ENCODE data around the gene HEPACAM. TPM values are rescaled to one million over a fixed set of nuclear protein-coding genes. Genes with fewer than 3 reads are reported as not detected.

HEPACAM gene
- total RNA-seq, 6 donors from 2014 or later: 0.14 TPM; not detected in 5

DNA sequence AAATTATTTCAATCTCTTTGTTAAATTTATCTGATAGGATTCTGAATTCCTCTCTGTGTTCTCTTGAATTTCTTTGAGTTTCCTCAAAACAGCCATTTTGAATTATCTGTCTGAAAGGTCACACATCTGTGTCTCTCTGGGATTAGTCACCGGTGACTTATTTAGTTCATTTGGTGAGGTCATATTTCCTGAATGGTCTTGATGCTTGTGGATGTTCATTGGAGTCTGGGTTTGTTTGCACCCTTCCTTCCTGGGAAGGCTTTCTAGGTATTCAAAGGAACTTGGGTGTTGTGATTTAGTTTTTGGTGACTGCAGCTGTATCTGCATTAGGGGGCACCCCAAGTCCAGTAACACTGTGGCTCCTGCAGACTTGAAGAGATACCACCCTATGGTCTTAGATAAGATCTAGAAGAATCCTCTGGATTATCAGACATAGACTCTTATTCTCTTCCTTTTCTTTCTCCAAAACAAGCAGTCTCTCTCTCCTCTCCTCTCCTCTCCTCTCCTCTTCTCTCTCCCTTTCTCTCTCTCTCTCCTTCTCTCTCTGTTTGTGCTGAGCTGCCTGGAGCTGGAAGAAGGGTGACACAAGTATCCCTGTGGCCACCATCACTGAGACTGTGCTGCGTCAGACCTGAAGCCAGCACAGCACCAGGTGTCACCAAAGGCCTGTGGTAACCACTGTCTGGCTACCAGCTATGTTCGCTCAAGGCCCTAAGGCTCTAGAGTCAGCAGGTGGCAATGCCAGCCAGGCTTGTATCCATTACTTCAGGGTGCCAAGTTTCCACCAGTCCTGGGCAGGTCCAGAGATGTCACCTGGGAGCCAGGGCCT, 20.1 kb downstream of the HEPACAM start:
- Histone ChIP-seq H3K36me3 (no peaks in the 10 kb centered on the region), H3K27ac (peak overlapping the region in 2 of 4 donors; percentile 27 to 52), H3K4me1 (peaks cover 0 to 13% (median 3%) of the 10 kb centered on the region in 4 donors), H3K9me3 (peaks cover 0 to 13% (median 0%) of the 10 kb centered on the region in 4 donors), H3K27me3 (no peaks in the 10 kb centered on the region), H3K4me3 (no peak overlapping the region)
- WGBS, 2 donors: 79 to 81% methylated on average over 3 of the region's 3 CpGs
- DNase-seq (no peak), ATAC-seq (ENCODE audit: low FRiP score in 2 of 2) (no peak)
- no peak for TF ChIP-seq POLR2A (IDR thresholded peaks at IDR 0.05)
- TF ChIP-seq POLR2AphosphoS5 (IDR thresholded peaks at IDR 0.05): peak in 1 of 2 donors; percentile 28
- peak in 1 of 4 donors; percentile 39 for TF ChIP-seq EP300 (IDR thresholded peaks at IDR 0.05)

- Histone ChIP-seq H3K27me3 (no peaks in the 10 kb centered on the region), H3K4me3 (no peak overlapping the region), H3K4me1 (peaks cover 13 to 23% (median 18%) of the 10 kb centered on the region in 4 donors), H3K36me3 (no peaks in the 10 kb centered on the region), H3K9me3 (no peaks in the 10 kb centered on the region), H3K27ac (peak overlapping the region in 1 of 4 donors; percentile 86)
- ATAC-seq (ENCODE audit: low FRiP score in 2 of 2): no peak
- 89 to 94% methylated on average over 1 of the region's 1 CpG for WGBS, 2 donors
- no peak for DNase-seq
- TF ChIP-seq EP300 (IDR thresholded peaks at IDR 0.05): no peak
- TF ChIP-seq, protein P1, sequence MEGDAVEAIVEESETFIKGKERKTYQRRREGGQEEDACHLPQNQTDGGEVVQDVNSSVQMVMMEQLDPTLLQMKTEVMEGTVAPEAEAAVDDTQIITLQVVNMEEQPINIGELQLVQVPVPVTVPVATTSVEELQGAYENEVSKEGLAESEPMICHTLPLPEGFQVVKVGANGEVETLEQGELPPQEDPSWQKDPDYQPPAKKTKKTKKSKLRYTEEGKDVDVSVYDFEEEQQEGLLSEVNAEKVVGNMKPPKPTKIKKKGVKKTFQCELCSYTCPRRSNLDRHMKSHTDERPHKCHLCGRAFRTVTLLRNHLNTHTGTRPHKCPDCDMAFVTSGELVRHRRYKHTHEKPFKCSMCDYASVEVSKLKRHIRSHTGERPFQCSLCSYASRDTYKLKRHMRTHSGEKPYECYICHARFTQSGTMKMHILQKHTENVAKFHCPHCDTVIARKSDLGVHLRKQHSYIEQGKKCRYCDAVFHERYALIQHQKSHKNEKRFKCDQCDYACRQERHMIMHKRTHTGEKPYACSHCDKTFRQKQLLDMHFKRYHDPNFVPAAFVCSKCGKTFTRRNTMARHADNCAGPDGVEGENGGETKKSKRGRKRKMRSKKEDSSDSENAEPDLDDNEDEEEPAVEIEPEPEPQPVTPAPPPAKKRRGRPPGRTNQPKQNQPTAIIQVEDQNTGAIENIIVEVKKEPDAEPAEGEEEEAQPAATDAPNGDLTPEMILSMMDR (IDR thresholded peaks at IDR 0.05): no peak
- no peak for TF ChIP-seq POLR2AphosphoS5 (IDR thresholded peaks at IDR 0.05)
- no peak for TF ChIP-seq POLR2A (IDR thresholded peaks at IDR 0.05)
Measured at GRCh38 chr11:124902616-124903015, 33.2 kb downstream of the HEPACAM start.

DNA sequence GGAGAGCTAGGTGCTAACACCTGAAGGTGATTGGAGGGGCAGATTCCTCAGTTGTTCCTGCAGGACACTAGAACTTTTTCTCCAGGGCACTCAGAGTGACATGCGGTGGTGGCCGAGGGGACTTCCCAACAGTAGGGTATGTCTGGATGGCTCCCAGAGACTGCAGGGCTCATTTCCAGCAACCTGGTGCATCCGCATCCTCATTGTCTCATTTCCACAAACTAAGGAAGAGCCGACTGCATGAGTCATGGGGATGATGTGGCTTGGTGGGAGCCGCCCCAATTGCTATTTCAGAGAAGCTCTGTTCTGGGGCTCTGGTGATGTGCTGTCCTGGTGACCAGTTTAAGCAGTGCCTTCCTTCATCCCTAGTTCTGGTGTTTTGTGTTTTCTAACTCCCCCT, 35.4 kb downstream of the HEPACAM start:
- peak in 1 of 2 donors; percentile 68 for ATAC-seq (ENCODE audit: low FRiP score in 2 of 2)
- peak in 1 of 2 donors; percentile 50 for DNase-seq
- peak overlapping the region; percentile 84 to 89 (median 86) for H3K27ac ChIP-seq

DNA sequence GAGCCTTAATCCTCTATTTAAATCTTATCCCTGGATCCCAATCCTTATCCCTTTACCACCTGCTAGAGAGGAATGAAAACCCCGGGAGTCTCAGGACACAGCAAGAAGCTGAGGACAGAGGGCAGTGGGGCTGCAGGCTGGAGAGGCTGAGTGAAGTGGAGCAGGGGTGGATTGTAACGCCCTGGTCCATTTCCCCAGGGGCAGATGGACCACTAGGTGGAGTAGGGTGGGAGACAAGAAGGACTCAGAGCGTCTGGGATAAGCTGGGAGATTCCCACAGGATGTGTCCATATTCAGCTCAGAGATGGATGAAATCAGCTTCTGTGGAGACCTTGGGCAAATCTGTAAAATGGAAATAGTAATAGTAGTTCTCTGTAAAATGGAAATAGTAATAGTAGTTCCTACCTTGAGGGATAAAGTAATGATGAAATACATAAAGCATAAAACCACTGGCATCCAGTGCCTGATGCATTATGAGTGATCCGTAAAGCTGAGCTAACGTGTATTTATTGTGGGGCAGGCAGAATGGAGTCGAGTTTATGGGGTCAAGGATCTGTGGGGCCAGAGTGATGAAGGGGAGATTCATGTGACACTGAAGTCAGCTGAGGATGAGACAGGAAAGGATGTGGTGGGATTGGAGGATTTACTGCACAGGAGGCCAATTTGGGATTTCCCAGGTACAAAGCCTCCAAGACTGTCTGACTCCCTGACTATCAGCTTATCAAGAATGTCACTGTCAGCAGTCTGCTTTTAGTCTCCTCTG, 36.3 kb downstream of the HEPACAM start:
- TF ChIP-seq, protein P1 (IDR thresholded peaks at IDR 0.05): peak in 1 of 6 experiments; percentile 7
- TF ChIP-seq EP300 (IDR thresholded peaks at IDR 0.05): no peak
- Histone ChIP-seq H3K9me3 (no peaks in the 10 kb centered on the region), H3K36me3 (peaks cover 0 to 14% (median 0%) of the 10 kb centered on the region in 4 donors), H3K4me1 (peaks cover 13 to 23% (median 21%) of the 10 kb centered on the region in 4 donors), H3K4me3 (no peak overlapping the region), H3K27me3 (no peaks in the 10 kb centered on the region), H3K27ac (peak overlapping the region; percentile 84 to 89 (median 86))
- WGBS, 2 donors: 54 to 64% methylated on average over 6 of the region's 6 CpGs
- no peak for DNase-seq
- ATAC-seq (ENCODE audit: low FRiP score in 2 of 2): no peak

More for the DNA sequence above, 35.4 kb downstream of the HEPACAM start:
- H3K36me3 ChIP-seq: peaks cover 0 to 5% (median 0%) of the 10 kb centered on the region in 4 donors
- no peaks in the 10 kb centered on the region for H3K9me3 ChIP-seq
- WGBS, 2 donors: 59 to 82% methylated on average over 5 of the region's 5 CpGs
- H3K27me3 ChIP-seq: no peaks in the 10 kb centered on the region
- TF ChIP-seq POLR2AphosphoS5 (IDR thresholded peaks at IDR 0.05): peak; percentile 73 to 89
- TF ChIP-seq POLR2A (IDR thresholded peaks at IDR 0.05): no peak
- TF ChIP-seq, protein P1 (IDR thresholded peaks at IDR 0.05): no peak
- TF ChIP-seq EP300 (IDR thresholded peaks at IDR 0.05): peak in 3 of 4 donors; percentile 68 to 92 (median 90)
- no peak overlapping the region for H3K4me3 ChIP-seq
- H3K4me1 ChIP-seq: peaks cover 13 to 23% (median 18%) of the 10 kb centered on the region in 4 donors

DNA sequence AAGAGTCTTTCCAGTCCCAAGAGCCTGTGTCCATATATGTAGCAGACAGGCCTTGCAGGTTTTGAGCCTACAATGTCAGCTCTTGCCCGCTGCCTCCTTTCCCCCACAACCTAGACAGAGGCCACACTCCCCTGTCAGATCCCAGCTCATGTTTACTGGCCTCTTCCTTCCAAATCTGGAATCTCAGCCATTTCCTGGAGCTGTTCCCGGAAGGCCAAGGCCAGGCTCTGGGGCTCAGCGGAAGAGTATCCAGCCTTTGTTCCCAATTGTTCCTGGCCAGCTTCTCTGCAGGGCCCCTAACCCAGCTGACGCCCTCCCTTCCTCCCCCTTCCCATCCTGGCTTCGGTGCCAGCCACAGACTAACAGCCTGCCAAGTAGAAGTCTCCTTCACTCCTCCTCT, 37.1 kb downstream of the HEPACAM start:
- 32 to 43% methylated on average over 5 of the region's 5 CpGs for WGBS, 2 donors
- Histone ChIP-seq H3K36me3 (peaks cover 0 to 18% (median 0%) of the 10 kb centered on the region in 4 donors), H3K4me3 (no peak overlapping the region), H3K4me1 (peaks cover 19 to 30% (median 25%) of the 10 kb centered on the region in 4 donors), H3K27ac (peak overlapping the region; percentile 84 to 89 (median 86)), H3K9me3 (no peaks in the 10 kb centered on the region), H3K27me3 (no peaks in the 10 kb centered on the region)
- DNase-seq: no peak
- ATAC-seq (ENCODE audit: low FRiP score in 2 of 2): peak; percentile 28 to 70
- no peak for TF ChIP-seq POLR2A (IDR thresholded peaks at IDR 0.05)
- TF ChIP-seq, protein P1 (IDR thresholded peaks at IDR 0.05): no peak
- peak in 3 of 4 donors; percentile 75 to 93 (median 91) for TF ChIP-seq EP300 (IDR thresholded peaks at IDR 0.05)
- peak; percentile 85 to 91 for TF ChIP-seq POLR2AphosphoS5 (IDR thresholded peaks at IDR 0.05)

All from upper lobe of left lung (tissue), 6 donors.